Liver (tissue), 9 donors: ENCODE results near the gene MRPL42. TPM values are rescaled to one million over a fixed set of nuclear protein-coding genes. Genes with fewer than 3 reads are reported as not detected.
A peak's percentile ranks its signal among the peaks of the same experiment; 100 is the strongest.

Source experiments
- DNase-seq: peaks from one replicate; pipeline ENCODE4 v3.0.0-alpha.2; 2017; ENCODE audit warnings: low spot score
- H3K27ac ChIP-seq, 2 donors: one replicate each; pipeline ENCODE4 v1.7.0; 2013; ENCODE audit warnings: inconsistent platforms in 2 of 2, low read length in 2 of 2, control low read depth in 1 of 2, low read depth in 1 of 2, mild to moderate bottlenecking in 1 of 2
- H3K27me3 ChIP-seq, 4 donors: one replicate each; pipeline versions ENCODE4 v1.6.1 to v1.7.0; 2013; ENCODE audit warnings: low read length in 3 of 4, inconsistent platforms in 1 of 4, mild to moderate bottlenecking in 1 of 4, moderate library complexity in 1 of 4; ENCODE audit not compliant: control insufficient read depth in 4 of 4, insufficient read depth in 4 of 4
- H3K36me3 ChIP-seq, 4 donors: one replicate each; pipeline versions ENCODE4 v1.6.1 to v1.7.0; 2013; ENCODE audit warnings: low read length in 3 of 4, mild to moderate bottlenecking in 3 of 4, low read depth in 1 of 4, moderate library complexity in 1 of 4; ENCODE audit not compliant: control insufficient read depth in 4 of 4, insufficient read depth in 3 of 4
- H3K4me1 ChIP-seq, 4 donors: one replicate each; pipeline versions ENCODE4 v1.6.1 to v1.7.0; 2013; ENCODE audit warnings: low read length in 3 of 4, mild to moderate bottlenecking in 3 of 4, moderate library complexity in 1 of 4; ENCODE audit not compliant: control insufficient read depth in 4 of 4, insufficient read depth in 4 of 4
- H3K4me3 ChIP-seq, 3 donors: one replicate each; pipeline versions ENCODE4 v1.6.1 to v1.7.0; 2013; ENCODE audit warnings: low read length in 3 of 3, control low read depth in 1 of 3, low read depth in 1 of 3, mild to moderate bottlenecking in 1 of 3
- H3K9ac ChIP-seq, 2 donors: one replicate each; pipeline ENCODE4 v1.7.0; 2013; ENCODE audit warnings: low read length in 2 of 2, mild to moderate bottlenecking in 2 of 2, moderate library complexity in 2 of 2, control low read depth in 1 of 2, low read depth in 1 of 2
- H3K9me3 ChIP-seq, 4 donors: one replicate each; pipeline versions ENCODE4 v1.6.1 to v1.7.0; 2013; ENCODE audit warnings: low read length in 3 of 4; ENCODE audit not compliant: control insufficient read depth in 4 of 4
- EGR1 ChIP-seq, 2 donors: IDR thresholded peaks; 2 replicates each; pipeline ENCODE4 v1.6.1; 2016 to 2018; ENCODE audit warnings: antibody characterized with exemption in 2 of 2, low read depth in 2 of 2
- FOXA1 ChIP-seq: IDR thresholded peaks from 2 replicates; pipeline ENCODE4 v1.6.1; 2016; ENCODE audit warnings: antibody characterized with exemption
- FOXA2 ChIP-seq: IDR thresholded peaks from 2 replicates; pipeline ENCODE4 v1.6.1; 2016; ENCODE audit warnings: antibody characterized with exemption
- GABPA ChIP-seq, 2 donors: IDR thresholded peaks in 1 of 2; conservative IDR thresholded peaks in 1 of 2; 2 replicates each; pipeline ENCODE4 v1.6.1; 2016; ENCODE audit warnings: antibody characterized with exemption in 2 of 2, mild to moderate bottlenecking in 1 of 2, moderate library complexity in 1 of 2
- HNF4A ChIP-seq, 2 donors: conservative IDR thresholded peaks; 2 replicates each; pipeline ENCODE4 v1.6.1; 2016; ENCODE audit warnings: antibody characterized with exemption in 2 of 2, mild to moderate bottlenecking in 2 of 2
- HNF4G ChIP-seq: IDR thresholded peaks from 2 replicates; pipeline ENCODE4 v1.6.1; 2016; ENCODE audit warnings: antibody characterized with exemption
- JUND ChIP-seq, 2 donors: IDR thresholded peaks; 2 replicates each; pipeline ENCODE4 v1.6.1; 2016; ENCODE audit warnings: antibody characterized with exemption in 2 of 2
- NR2F2 ChIP-seq: IDR thresholded peaks from 2 replicates; pipeline ENCODE4 v1.6.1; 2016; ENCODE audit warnings: antibody characterized with exemption
- RAD21 ChIP-seq, 2 donors: IDR thresholded peaks; 2 replicates each; pipeline ENCODE4 v1.6.1; 2016; ENCODE audit warnings: antibody characterized with exemption in 2 of 2, mild to moderate bottlenecking in 2 of 2
- RXRA ChIP-seq, 2 donors: IDR thresholded peaks; 2 replicates each; pipeline ENCODE4 v1.6.1; 2017 to 2018; ENCODE audit warnings: antibody characterized with exemption in 2 of 2, mild to moderate bottlenecking in 1 of 2
- SP1 ChIP-seq: IDR thresholded peaks from 2 replicates; pipeline ENCODE4 v1.6.1; 2018; ENCODE audit warnings: antibody characterized with exemption, mild to moderate bottlenecking
- TAF1 ChIP-seq: conservative IDR thresholded peaks from 2 replicates; pipeline ENCODE4 v1.6.1; 2016; ENCODE audit warnings: antibody characterized with exemption, mild to moderate bottlenecking
- YY1 ChIP-seq: IDR thresholded peaks from 2 replicates; pipeline ENCODE4 v1.6.1; 2016; ENCODE audit warnings: antibody characterized with exemption, mild to moderate bottlenecking
- WGBS: extraction: QIAGEN DNeasy Blood & Tissue Kit; methylation state at CpG from one replicate; pipeline ENCODE4 v1.1.7; 2013; 5-methylcytosine and 5-hydroxymethylcytosine counted together
- polyA plus RNA-seq, 2 donors: library from polyadenylated mRNA; stranded (reverse) in 1 of 2; unstranded in 1 of 2; fragments of 200-250 nt in 1 of 2; fragments of >200 nt in 1 of 2; fragmentation: Nextera tagmentation in 1 of 2; extraction: Ambion mirVana in 1 of 2; gene quantifications; one replicate each; pipeline versions ENCODE4 v1.2.1 to v1.2.3, GENCODE V29; 2013 to 2015
- total RNA-seq, 2 donors: library from RNA; depleted of rRNA; stranded (reverse); fragments of >200 nt; gene quantifications; one replicate each; pipeline ENCODE4 v1.2.3, GENCODE V29; 2014
- TF ChIP-seq, protein P1 (sequence below): IDR thresholded peaks from 2 replicates; pipeline ENCODE4 v1.6.1; 2016; ENCODE audit warnings: antibody characterized with exemption
- TF ChIP-seq, protein P2 (sequence below): IDR thresholded peaks from 2 replicates; pipeline ENCODE4 v1.6.1; 2016; ENCODE audit warnings: antibody characterized with exemption
- TF ChIP-seq, protein P3 (sequence below): IDR thresholded peaks from 2 replicates; pipeline ENCODE4 v1.6.1; 2016; ENCODE audit warnings: antibody characterized with exemption, mild to moderate bottlenecking
- TF ChIP-seq, protein P4 (sequence below): IDR thresholded peaks from 2 replicates; pipeline ENCODE4 v1.6.1; 2016; ENCODE audit warnings: antibody characterized with exemption
- TF ChIP-seq, protein P5 (sequence below): fragments of 150-350 bp; IDR thresholded peaks from 2 replicates; pipeline ENCODE4 v1.5.1; 2017; ENCODE audit warnings: improper control_type of control experiment, low read depth, low read length; ENCODE audit not compliant: missing input control
- donor health status: healthy.
- donor health status: healthy.
- donor health status: healthy.
- donor health status: healthy.
- donor health status: healthy.

Gene MRPL42
- total and polyA plus RNA-seq, 4 donors = 20.4 to 38.8 (median 33.3) TPM

DNA sequence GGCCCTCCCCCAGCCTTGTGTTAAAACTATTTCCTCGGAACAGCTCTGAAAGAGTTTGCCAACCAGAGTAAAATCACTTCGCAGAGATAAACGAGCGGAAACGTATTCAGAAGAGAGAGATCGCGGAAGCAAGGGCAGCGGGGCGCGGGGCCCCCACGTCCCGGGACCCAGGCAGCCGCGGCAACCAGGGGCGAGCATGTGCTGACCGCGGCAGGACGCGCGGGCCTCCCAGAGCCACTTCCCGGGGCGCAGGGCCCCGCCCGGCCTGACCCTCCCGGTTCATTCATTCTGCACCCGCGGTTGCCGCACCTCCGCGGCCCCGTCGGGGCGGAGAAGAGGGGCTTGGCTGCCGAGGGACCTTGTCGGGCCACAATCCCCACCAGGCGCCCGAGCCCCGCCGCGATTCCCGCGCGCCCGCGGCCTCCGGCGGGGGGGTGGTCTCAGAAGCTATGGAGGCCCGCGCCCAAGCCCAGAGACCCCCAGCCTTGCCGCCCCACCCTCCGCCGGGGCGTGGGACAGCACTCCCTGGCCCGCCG is 26.2 kb upstream of the MRPL42 start:
- no peak for TF ChIP-seq TAF1
- TF ChIP-seq, protein P1, sequence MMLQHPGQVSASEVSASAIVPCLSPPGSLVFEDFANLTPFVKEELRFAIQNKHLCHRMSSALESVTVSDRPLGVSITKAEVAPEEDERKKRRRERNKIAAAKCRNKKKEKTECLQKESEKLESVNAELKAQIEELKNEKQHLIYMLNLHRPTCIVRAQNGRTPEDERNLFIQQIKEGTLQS = no peak
- TF ChIP-seq GABPA (IDR thresholded peaks at IDR 0.05 in 1 of 2, conservative IDR thresholded peaks at IDR 0.05 in 1 of 2) = no peak
- TF ChIP-seq JUND (IDR thresholded peaks at IDR 0.05) = no peak
- Histone ChIP-seq H3K4me3 (peak overlapping the region; percentile 70 to 99 (median 92)), H3K36me3 (no peaks in the 10 kb centered on the region), H3K27me3 (no peaks in the 10 kb centered on the region), H3K27ac (peak overlapping the region; percentile 74 to 86), H3K9me3 (no peaks in the 10 kb centered on the region), H3K9ac (peak overlapping the region; percentile 49 to 89), H3K4me1 (peaks cover 4 to 29% (median 14%) of the 10 kb centered on the region in 4 donors)
- WGBS = under 1% methylated on average over 55 of the region's 55 CpGs
- peak; percentile 52 for DNase-seq

DNA sequence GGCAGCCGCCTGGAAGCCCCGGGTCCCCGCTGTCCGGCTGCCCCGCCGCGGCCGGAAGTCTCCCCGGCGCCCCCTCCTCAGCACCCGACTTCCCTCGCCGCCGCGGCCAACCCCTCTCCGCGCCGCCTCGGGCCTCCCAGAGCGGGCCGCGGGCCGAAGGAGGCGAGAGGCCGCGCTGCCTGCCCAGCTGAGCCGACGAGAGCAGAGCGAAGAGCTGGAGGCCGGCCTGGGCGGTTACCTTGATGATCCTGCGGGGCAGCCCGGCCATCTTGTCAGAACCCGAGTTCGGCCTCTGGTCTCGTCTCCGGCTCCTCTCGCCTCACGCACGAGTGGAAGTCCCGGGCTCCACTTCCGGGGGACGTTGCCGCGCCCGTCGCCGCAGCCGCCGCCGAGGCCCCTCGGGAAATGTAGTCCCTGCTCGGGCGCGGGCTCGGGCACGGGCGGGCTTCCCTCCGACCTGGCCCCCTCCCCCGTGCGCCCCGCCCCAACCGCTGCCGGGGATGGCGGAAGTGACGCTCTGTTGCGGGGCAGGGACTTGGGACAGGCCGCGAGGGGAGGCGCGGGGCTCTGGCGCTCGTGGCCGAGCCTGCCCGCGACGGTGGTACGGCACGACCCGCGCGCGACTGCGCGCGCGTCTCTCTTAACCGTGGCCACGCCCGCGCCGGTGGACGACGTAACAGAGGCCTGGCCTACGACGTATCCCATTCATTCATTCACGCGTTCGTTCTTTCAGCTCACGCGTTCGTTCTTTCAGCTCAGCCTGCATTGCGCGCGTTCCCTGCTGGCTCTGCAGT is 25.5 kb upstream of the MRPL42 start, which contains the start of gene UBE2N:
Gene UBE2N, minus strand, starts transcription at position 331 of the 794 bp plus-strand sequence. Its CDS starts 63 bp downstream, at position 268.
- peak; percentile 56 to 90 for TF ChIP-seq GABPA (IDR thresholded peaks at IDR 0.05 in 1 of 2, conservative IDR thresholded peaks at IDR 0.05 in 1 of 2)
- TF ChIP-seq, protein P1 = no peak
- no peak for TF ChIP-seq JUND (IDR thresholded peaks at IDR 0.05)
- peak; percentile 89 for TF ChIP-seq YY1
- no peak for TF ChIP-seq TAF1
- TF ChIP-seq, protein P2, sequence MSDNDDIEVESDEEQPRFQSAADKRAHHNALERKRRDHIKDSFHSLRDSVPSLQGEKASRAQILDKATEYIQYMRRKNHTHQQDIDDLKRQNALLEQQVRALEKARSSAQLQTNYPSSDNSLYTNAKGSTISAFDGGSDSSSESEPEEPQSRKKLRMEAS = no peak
- TF ChIP-seq RXRA (IDR thresholded peaks at IDR 0.05) = no peak
- peak; percentile 10 for TF ChIP-seq FOXA1
- TF ChIP-seq, protein P3, sequence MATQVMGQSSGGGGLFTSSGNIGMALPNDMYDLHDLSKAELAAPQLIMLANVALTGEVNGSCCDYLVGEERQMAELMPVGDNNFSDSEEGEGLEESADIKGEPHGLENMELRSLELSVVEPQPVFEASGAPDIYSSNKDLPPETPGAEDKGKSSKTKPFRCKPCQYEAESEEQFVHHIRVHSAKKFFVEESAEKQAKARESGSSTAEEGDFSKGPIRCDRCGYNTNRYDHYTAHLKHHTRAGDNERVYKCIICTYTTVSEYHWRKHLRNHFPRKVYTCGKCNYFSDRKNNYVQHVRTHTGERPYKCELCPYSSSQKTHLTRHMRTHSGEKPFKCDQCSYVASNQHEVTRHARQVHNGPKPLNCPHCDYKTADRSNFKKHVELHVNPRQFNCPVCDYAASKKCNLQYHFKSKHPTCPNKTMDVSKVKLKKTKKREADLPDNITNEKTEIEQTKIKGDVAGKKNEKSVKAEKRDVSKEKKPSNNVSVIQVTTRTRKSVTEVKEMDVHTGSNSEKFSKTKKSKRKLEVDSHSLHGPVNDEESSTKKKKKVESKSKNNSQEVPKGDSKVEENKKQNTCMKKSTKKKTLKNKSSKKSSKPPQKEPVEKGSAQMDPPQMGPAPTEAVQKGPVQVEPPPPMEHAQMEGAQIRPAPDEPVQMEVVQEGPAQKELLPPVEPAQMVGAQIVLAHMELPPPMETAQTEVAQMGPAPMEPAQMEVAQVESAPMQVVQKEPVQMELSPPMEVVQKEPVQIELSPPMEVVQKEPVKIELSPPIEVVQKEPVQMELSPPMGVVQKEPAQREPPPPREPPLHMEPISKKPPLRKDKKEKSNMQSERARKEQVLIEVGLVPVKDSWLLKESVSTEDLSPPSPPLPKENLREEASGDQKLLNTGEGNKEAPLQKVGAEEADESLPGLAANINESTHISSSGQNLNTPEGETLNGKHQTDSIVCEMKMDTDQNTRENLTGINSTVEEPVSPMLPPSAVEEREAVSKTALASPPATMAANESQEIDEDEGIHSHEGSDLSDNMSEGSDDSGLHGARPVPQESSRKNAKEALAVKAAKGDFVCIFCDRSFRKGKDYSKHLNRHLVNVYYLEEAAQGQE = no peak
- no peak for TF ChIP-seq HNF4G
- TF ChIP-seq SP1 = peak; percentile 24
- TF ChIP-seq RAD21 (IDR thresholded peaks at IDR 0.05) = no peak
- TF ChIP-seq NR2F2 = no peak
- TF ChIP-seq HNF4A (conservative IDR thresholded peaks at IDR 0.05) = no peak
- no peak for TF ChIP-seq EGR1 (IDR thresholded peaks at IDR 0.05; ENCODE audit: low read depth in 2 of 2)
- TF ChIP-seq, protein P4, sequence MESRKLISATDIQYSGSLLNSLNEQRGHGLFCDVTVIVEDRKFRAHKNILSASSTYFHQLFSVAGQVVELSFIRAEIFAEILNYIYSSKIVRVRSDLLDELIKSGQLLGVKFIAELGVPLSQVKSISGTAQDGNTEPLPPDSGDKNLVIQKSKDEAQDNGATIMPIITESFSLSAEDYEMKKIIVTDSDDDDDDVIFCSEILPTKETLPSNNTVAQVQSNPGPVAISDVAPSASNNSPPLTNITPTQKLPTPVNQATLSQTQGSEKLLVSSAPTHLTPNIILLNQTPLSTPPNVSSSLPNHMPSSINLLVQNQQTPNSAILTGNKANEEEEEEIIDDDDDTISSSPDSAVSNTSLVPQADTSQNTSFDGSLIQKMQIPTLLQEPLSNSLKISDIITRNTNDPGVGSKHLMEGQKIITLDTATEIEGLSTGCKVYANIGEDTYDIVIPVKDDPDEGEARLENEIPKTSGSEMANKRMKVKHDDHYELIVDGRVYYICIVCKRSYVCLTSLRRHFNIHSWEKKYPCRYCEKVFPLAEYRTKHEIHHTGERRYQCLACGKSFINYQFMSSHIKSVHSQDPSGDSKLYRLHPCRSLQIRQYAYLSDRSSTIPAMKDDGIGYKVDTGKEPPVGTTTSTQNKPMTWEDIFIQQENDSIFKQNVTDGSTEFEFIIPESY = peak; percentile 57
- TF ChIP-seq FOXA2 = no peak
- TF ChIP-seq, protein P5, sequence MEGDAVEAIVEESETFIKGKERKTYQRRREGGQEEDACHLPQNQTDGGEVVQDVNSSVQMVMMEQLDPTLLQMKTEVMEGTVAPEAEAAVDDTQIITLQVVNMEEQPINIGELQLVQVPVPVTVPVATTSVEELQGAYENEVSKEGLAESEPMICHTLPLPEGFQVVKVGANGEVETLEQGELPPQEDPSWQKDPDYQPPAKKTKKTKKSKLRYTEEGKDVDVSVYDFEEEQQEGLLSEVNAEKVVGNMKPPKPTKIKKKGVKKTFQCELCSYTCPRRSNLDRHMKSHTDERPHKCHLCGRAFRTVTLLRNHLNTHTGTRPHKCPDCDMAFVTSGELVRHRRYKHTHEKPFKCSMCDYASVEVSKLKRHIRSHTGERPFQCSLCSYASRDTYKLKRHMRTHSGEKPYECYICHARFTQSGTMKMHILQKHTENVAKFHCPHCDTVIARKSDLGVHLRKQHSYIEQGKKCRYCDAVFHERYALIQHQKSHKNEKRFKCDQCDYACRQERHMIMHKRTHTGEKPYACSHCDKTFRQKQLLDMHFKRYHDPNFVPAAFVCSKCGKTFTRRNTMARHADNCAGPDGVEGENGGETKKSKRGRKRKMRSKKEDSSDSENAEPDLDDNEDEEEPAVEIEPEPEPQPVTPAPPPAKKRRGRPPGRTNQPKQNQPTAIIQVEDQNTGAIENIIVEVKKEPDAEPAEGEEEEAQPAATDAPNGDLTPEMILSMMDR = no peak
- H3K4me1 ChIP-seq = peaks cover 4 to 29% (median 14%) of the 10 kb centered on the region in 4 donors
- WGBS = under 1% methylated on average over 105 of the region's 105 CpGs

More for the DNA sequence above, 25.5 kb upstream of the MRPL42 start, which contains the start of gene UBE2N:
- H3K36me3 ChIP-seq = no peaks in the 10 kb centered on the region
- DNase-seq = peak; percentile 95
- H3K9ac ChIP-seq = peak within 1 kb of the TSS; percentile 83 to 89
- peak within 1 kb of the TSS; percentile 74 to 99 (median 92) for H3K4me3 ChIP-seq
- H3K27ac ChIP-seq = peak within 1 kb of the TSS; percentile 74 to 86
- H3K9me3 ChIP-seq = no peaks in the 10 kb centered on the region
- H3K27me3 ChIP-seq = no peaks in the 10 kb centered on the region
